OCI-LY7 (cell line): ENCODE data around the gene OAS2. TPM values are rescaled to one million over a fixed set of nuclear protein-coding genes. Genes with fewer than 3 reads are reported as not detected.

Experiments
- BruUV-seq: library from RNA; stranded (reverse); fragments of 400-500 nt; replicated peaks from 2 replicates; lab custom pipeline; 2021; lab: Mats Ljungman, UMichigan
- CTCF ChIA-PET: fragments of 300-600 bp; sonication (Branson Sonifier 250); formaldehyde crosslinking; loops from one replicate; lab custom pipeline; 2022; ENCODE audit warnings: antibody characterized with exemption; ENCODE audit not compliant: unreplicated experiment; lab: Charles Lee
- POLR2A ChIA-PET: fragments of 300-600 bp; sonication (Branson Sonifier 250); formaldehyde crosslinking; loops from one replicate; lab custom pipeline; 2022; ENCODE audit warnings: antibody characterized with exemption; lab: Charles Lee
- DNase-seq: peaks from one replicate; pipeline ENCODE4 v3.0.0-alpha.2; 2015; ENCODE audit warnings: low spot score
- H2AFZ ChIP-seq: fragments of 200-600 bp; sonication (generic), shearing (Covaris generic); 2 replicates; pipeline ENCODE4 v1.6.1; 2014; ENCODE audit warnings: mild to moderate bottlenecking, antibody characterized with exemption, low read length, moderate library complexity
- H3K27ac ChIP-seq: fragments of 200-600 bp; sonication (generic); 2 replicates; pipeline ENCODE4 v1.5.1; 2014; ENCODE audit warnings: mixed run types, low read depth, mild to moderate bottlenecking, moderate library complexity, low read length, inconsistent platforms; ENCODE audit not compliant: poor library complexity, severe bottlenecking
- H3K36me3 ChIP-seq: fragments of 200-600 bp; sonication (generic); 2 replicates; pipeline ENCODE4 v1.6.1; 2014; ENCODE audit warnings: mild to moderate bottlenecking, antibody characterized with exemption, low read length, moderate library complexity, mixed read lengths; ENCODE audit not compliant: insufficient read depth
- H3K4me1 ChIP-seq: fragments of 200-600 bp; sonication (generic); 2 replicates; pipeline ENCODE4 v1.5.1; 2014; ENCODE audit warnings: mild to moderate bottlenecking, low read length; ENCODE audit not compliant: insufficient read depth, poor library complexity, severe bottlenecking
- H3K4me2 ChIP-seq: fragments of 200-600 bp; sonication (generic); 2 replicates; pipeline ENCODE4 v1.6.1; 2014; ENCODE audit warnings: mild to moderate bottlenecking, low read length
- H3K4me3 ChIP-seq: fragments of 200-600 bp; sonication (generic); 2 replicates; pipeline ENCODE4 v1.5.1; 2014; ENCODE audit warnings: mild to moderate bottlenecking, low read depth, low read length; ENCODE audit not compliant: poor library complexity, severe bottlenecking
- H3K79me2 ChIP-seq: fragments of 200-600 bp; sonication (generic); 2 replicates; pipeline ENCODE4 v1.6.1; 2016; ENCODE audit warnings: low read depth, mild to moderate bottlenecking, low read length, moderate library complexity, mixed read lengths; ENCODE audit not compliant: insufficient read depth
- H3K9me2 ChIP-seq: fragments of 200-600 bp; sonication (generic); 2 replicates; pipeline ENCODE4 v1.6.1; 2016; ENCODE audit warnings: mild to moderate bottlenecking, low read length, mixed read lengths; ENCODE audit not compliant: insufficient read depth
- H3K9me3 ChIP-seq: fragments of 200-600 bp; sonication (generic); 2 replicates; pipeline ENCODE4 v1.6.1; 2014; ENCODE audit warnings: mild to moderate bottlenecking, mixed run types, low read length, mixed read lengths
- H4K20me1 ChIP-seq: fragments of 200-600 bp; sonication (generic); 2 replicates; pipeline ENCODE4 v1.6.1; 2014; ENCODE audit warnings: mild to moderate bottlenecking, antibody characterized with exemption, low read length, moderate library complexity, mixed read lengths; ENCODE audit not compliant: insufficient read depth
- EZH2phosphoT487 ChIP-seq: fragments of 200-600 bp; sonication (generic); IDR thresholded peaks from 2 replicates; pipeline ENCODE4 v1.6.1; 2018; ENCODE audit warnings: low read depth, borderline replicate concordance, mild to moderate bottlenecking, mixed run types, antibody characterized with exemption, low read length, moderate library complexity, mixed read lengths
- intact Hi-C: fragments of 100-400 bp; cut with micrococcal nuclease; formaldehyde crosslinking; loops from one replicate; pipeline ENCODE4 v1.10.0; 2022; ENCODE audit not compliant: unreplicated experiment
- total RNA-seq, 2 experiments: library from RNA; depleted of rRNA in 1 of 2; stranded (reverse); fragments of >200 nt in 1 of 2; shearing (Covaris generic) in 1 of 2; gene quantifications; 2 replicates each; pipeline ENCODE4 v1.2.3, GENCODE V29; 2014 to 2022
- TF ChIP-seq, protein P1 (sequence below): fragments of 200-600 bp; sonication (generic); conservative IDR thresholded peaks from 2 replicates; pipeline ENCODE4 v1.5.1; 2014; ENCODE audit warnings: mild to moderate bottlenecking, antibody characterized with exemption, low read length, moderate library complexity, mixed read lengths

OAS2 gene
- total RNA-seq, 2 experiments from 2014 or later = 33.2 to 46.8 TPM

GRCh38 chr12:112961074-112961473 is 17.2 kb upstream of the OAS2 start:
- POLR2A ChIA-PET = interaction anchor here (1.1 to 1.2 kb wide), 3 partner anchors 10 to 18 kb away, joined by 3 to 5 read pairs (median 3); partner anchors contain the start of gene OAS2
- Histone ChIP-seq H3K4me3 (no peak overlapping the region), H3K4me2 (peak overlapping the region; percentile 36; the same call in 1 of the 2 replicates), H3K9me3 (no peaks in the 10 kb centered on the region), H4K20me1 (no peaks in the 10 kb centered on the region), H3K9me2 (no peaks in the 10 kb centered on the region), H3K27ac (no peak overlapping the region), H3K36me3 (no peaks in the 10 kb centered on the region), H3K79me2 (no peaks in the 10 kb centered on the region), H2AFZ (peak overlapping the region; percentile 81; the same call in 1 of the 2 replicates), H3K4me1 (peaks cover 8% of the 10 kb centered on the region)
- CTCF ChIA-PET = interaction anchor here (0.6 kb wide), 1 partner anchor 143 kb away, joined by 4 read pairs; no protein-coding TSS in a partner anchor
- peak; percentile 64 for DNase-seq
- TF ChIP-seq EZH2phosphoT487 = no peak
- TF ChIP-seq, protein P1, sequence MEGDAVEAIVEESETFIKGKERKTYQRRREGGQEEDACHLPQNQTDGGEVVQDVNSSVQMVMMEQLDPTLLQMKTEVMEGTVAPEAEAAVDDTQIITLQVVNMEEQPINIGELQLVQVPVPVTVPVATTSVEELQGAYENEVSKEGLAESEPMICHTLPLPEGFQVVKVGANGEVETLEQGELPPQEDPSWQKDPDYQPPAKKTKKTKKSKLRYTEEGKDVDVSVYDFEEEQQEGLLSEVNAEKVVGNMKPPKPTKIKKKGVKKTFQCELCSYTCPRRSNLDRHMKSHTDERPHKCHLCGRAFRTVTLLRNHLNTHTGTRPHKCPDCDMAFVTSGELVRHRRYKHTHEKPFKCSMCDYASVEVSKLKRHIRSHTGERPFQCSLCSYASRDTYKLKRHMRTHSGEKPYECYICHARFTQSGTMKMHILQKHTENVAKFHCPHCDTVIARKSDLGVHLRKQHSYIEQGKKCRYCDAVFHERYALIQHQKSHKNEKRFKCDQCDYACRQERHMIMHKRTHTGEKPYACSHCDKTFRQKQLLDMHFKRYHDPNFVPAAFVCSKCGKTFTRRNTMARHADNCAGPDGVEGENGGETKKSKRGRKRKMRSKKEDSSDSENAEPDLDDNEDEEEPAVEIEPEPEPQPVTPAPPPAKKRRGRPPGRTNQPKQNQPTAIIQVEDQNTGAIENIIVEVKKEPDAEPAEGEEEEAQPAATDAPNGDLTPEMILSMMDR = no peak
- intact Hi-C loops = no loop called here
- BruUV-seq = no TSS peak

DNA sequence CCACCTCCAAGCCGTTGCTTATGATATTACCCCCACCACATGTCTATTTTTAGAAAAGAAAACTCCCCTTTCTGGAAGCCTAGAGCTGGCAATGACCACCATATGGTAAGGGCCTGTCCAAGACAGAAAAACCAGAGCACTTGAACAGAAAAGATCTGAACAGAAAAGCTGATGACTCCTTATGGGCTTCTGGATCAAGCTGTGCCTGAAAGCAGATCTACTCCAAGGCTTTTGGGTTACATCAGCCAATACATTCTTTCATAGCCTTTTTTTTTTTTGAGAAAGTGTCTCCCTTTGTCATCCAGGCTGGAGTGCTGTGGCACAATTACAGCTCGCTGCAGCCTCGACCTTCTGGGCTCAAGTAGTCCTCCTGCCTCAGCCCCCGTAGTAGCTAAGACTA is 16.8 kb upstream of the OAS2 start:
- CTCF ChIA-PET = no interaction called here
- H3K4me1 ChIP-seq = peaks cover 8% of the 10 kb centered on the region
- DNase-seq = no peak
- H3K27ac ChIP-seq = no peak overlapping the region
- no peaks in the 10 kb centered on the region for H3K9me3 ChIP-seq
- no TSS peak for BruUV-seq
- peak overlapping the region; percentile 81; the same call in 1 of the 2 replicates for H2AFZ ChIP-seq
- H3K4me3 ChIP-seq = no peak overlapping the region
- H3K4me2 ChIP-seq = peak overlapping the region; percentile 36; the same call in 1 of the 2 replicates
- H3K79me2 ChIP-seq = no peaks in the 10 kb centered on the region
- TF ChIP-seq, protein P1 = no peak
- no peak for TF ChIP-seq EZH2phosphoT487
- POLR2A ChIA-PET = interaction anchor here (1.1 kb wide), 2 partner anchors 10 to 16 kb away, joined by 3 to 5 read pairs; partner anchors contain the start of gene OAS2
- no peaks in the 10 kb centered on the region for H4K20me1 ChIP-seq
- H3K9me2 ChIP-seq = no peaks in the 10 kb centered on the region
- H3K36me3 ChIP-seq = no peaks in the 10 kb centered on the region
- intact Hi-C loops = no loop called here

DNA sequence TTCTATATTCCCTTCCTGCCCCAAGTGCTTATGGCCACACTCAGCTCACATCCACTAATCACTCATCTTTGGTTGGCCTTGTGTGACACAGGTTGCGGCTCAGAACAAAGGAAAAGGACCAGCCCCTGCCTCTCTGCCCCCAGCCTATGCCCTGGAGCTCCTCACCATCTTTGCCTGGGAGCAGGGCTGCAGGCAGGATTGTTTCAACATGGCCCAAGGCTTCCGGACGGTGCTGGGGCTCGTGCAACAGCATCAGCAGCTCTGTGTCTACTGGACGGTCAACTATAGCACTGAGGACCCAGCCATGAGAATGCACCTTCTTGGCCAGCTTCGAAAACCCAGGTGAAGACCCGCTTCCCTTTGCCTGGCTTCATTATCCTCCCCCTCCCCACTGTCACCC is 15.8 kb upstream of the OAS2 start:
- POLR2A ChIA-PET = interaction anchor here (0.6 kb wide), 1 partner anchor 96 kb away, joined by 6 read pairs; no protein-coding TSS in a partner anchor

More for the DNA sequence above, 15.8 kb upstream of the OAS2 start:
- no peak for DNase-seq
- H3K36me3 ChIP-seq = no peaks in the 10 kb centered on the region
- H3K79me2 ChIP-seq = no peaks in the 10 kb centered on the region
- no peak overlapping the region for H3K4me2 ChIP-seq
- BruUV-seq = no TSS peak
- H2AFZ ChIP-seq = no peak overlapping the region
- intact Hi-C loops = no loop called here
- TF ChIP-seq, protein P1 = no peak
- no peak for TF ChIP-seq EZH2phosphoT487
- CTCF ChIA-PET = interaction anchor here (0.6 kb wide), 1 partner anchor 408 kb away, joined by 3 read pairs; no protein-coding TSS in a partner anchor
- H3K4me3 ChIP-seq = no peak overlapping the region
- H3K27ac ChIP-seq = no peak overlapping the region
- no peaks in the 10 kb centered on the region for H4K20me1 ChIP-seq
- H3K9me3 ChIP-seq = no peaks in the 10 kb centered on the region
- H3K9me2 ChIP-seq = no peaks in the 10 kb centered on the region
- peaks cover 8% of the 10 kb centered on the region for H3K4me1 ChIP-seq
